NOMO-1 treated with dmso at 0.1 percent for 144 hours (cell line): ENCODE results near the gene RNF13.
A peak's percentile ranks its signal among the peaks of the same experiment; 100 is the strongest.
"Not testable (repeated sequence)": the region's sequence is repeated elsewhere in the genome, so short reads cannot be mapped to it uniquely, and the experiment has no call there.

ENCODE experiments used
- DNase-seq: peaks from one replicate; lab custom pipeline; 2025; ENCODE audit not compliant: unreplicated experiment; lab: John Stamatoyannopoulos, UW

The RNF13 gene

DNA sequence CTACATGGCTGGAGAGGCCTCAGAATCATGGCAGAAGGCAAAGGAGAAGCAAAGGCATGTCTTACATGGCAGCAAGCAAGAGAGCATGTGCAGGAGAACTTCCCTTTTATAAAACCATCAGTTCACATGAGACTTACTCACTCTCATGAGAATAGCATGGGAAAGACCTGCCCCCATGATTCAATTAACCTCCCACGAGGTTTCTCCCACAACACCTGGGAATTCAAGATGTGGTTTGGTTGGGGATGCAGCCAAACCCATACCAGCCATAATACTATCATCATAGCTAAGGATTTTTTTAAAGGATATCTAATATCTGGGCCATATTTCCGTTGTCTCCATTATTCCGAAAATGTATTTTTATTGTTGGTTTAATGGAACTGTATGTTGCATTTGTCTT is 26.5 kb downstream of the RNF13 start:
- DNase-seq = not testable (repeated sequence)

DNA sequence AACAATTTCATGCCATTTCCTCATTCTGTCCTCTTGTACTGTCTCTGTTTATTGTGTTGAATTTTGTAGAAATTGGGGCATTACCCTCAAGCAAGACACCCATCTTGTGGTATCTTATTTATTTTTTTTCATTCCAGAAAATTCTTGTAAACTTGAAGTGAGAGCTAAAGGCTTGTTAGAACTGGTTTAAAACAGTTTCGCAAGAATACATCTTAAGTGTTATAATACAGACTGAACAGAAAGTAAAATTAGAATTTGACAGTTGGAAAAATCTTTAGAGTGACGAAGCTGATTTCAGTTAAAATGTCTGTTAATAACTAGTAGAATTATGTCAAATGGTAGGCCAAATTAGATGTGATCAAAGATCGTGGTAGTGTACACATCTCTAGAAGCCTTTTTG is 26.9 kb downstream of the RNF13 start:
- DNase-seq = no peak

DNA sequence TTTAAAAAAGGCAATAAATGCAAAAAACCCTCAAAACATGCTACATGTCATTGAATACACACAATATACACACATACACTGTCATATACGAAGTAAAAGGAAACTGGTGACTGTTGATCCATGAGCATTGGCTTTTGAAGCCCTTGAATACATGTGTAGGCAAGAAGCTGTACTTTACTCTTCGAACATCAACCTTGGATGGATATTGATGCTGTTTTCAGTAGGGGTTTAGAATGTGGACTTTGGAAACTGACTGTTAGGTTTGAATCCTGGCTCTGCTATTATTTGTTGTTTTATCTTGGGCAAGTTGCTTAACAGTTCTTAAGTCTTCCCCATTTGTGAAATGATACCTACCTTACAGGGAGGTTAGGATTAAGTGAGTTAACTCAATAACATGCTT is 30.5 kb downstream of the RNF13 start:
- no peak for DNase-seq

DNA sequence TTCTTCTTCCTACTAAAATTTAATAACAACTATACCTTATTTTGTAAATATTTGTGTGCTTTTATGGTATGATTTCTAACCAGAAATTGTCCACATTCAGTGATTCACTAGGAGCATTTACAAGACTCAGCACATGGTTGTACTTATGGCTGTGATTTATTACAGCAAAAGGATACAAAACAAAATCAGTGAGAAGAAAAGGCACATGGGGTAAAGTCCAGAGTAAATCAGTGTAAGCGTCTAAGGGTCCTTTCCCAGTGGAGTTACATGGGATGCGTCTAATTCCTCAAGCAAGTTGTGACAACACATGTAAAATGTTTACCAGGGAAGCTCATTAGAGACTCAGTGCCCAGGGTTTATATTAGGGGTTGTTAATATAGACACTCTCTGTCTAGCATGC is 31.1 kb downstream of the RNF13 start:
- DNase-seq = no peak

DNA sequence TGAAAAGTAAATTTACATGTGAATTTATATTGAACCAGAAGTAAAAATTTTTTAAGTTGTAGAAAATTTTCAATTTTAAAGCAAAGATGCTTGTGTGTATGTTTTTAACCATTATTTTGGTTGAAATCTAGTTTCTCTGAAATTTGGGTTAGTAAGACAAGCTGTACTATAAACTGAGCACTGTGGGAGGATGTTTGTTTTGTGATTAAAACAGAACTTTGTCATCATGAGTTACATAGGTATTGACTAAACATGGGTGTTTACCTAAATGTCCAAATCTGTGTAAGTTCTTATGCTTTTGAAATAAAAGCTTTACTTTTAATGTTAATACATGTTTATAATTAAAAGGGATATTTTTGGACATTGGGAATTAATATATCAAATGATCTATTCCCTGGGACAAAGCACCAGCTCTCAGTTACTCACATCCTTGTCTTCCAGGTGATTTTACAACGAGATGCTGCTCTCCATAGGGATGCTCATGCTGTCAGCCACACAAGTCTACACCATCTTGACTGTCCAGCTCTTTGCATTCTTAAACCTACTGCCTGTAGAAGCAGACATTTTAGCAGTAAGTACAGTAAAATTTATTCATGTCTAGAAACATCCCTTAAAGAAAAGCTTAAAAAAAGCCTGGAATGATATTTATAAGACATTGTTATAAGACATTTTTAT is 32.7 kb downstream of the RNF13 start:
- DNase-seq = no peak

DNA sequence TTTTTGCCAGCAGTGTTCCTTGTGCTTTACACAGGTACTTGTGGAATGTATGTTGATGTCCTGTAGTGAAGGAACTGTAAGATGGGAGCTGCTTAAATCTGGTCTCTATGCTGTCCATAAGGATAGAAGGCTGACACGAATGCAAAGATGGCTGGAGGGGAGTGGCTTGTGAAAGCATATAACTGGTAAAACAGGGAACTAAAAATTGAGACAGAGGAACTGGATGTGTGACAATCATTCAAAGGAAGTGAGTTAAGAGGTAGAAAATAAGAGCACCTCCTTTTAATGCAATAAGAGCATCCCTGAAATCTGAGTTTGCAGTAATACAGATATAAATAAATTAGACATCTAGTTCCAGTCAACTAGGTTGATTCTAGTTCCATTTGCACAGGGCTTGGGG is 35.2 kb downstream of the RNF13 start:
- peak; percentile 35 for DNase-seq

DNA sequence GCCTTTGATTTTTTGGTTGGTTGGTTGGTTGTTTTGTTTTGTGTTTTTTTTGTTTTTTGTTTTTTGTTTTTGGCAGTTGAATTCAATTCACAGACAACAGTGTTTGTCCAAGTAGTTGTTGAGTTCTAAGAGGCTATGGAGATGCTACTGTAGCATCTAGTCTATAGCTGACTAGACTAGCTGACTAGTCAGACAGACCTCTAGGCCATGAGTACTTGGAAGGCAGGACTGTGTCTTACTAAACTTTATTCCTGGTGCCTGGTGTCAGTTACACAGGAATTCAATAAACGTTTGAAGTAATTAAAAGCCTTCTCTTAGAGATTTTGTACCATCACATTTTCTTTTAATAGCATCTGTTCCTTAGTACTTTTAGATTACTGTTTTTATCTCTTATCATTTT is 35.7 kb downstream of the RNF13 start:
- no peak for DNase-seq

DNA sequence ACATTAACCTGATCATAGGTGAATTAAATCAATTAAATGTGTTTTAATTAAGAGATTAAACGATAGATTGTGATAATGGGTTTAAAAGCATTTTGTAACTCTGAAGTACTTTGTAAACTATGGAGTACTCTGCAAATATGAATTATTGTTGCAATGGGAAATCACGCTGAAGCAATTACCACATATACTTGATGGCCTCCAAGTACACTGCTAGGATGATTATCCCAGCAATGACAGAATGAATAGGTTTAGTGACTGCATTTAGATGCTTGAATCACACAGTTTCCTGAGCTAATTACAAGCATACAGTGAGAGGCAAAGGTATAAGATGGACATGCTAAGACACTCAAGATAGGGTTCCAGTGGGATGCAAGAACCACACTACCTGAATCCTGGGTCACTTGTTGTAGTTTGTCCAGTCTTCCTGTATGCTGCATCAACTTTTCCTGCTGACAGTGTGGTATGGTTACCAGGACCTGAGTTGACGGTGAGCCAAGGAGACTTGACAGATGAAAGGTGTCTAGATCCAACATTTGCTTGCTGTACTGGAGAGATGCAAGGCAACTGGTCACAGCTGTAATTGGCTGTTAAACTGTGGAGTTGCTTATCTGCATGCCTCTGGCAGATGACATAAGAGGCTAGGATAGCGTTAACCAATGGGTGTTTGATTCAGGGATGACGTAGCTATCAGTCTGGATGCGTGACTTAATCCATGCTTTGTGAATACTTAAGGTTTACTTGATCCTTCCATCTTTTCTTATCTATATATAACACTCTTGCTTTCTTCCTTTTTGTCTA is 38.0 kb downstream of the RNF13 start:
- no peak for DNase-seq

DNA sequence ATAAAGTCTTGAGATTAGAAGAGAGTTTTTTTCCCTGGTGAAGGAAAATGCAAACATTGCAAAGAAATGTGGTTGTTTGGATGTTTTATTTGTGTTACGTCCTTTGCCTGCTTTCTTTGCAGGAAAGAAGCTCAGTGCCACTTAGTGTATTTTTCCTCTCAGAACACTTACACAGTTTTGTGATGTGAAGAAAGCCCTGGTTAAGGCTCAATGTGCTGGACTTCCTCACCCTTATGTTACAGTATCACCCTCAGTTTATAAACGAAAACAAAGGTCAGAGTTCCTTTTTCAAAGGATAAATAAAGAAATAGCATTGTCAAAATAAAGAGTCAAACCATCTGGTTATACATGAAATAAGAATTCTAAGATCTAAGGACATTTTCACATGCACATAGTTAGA is 45.9 kb downstream of the RNF13 start:
- no peak for DNase-seq

DNA sequence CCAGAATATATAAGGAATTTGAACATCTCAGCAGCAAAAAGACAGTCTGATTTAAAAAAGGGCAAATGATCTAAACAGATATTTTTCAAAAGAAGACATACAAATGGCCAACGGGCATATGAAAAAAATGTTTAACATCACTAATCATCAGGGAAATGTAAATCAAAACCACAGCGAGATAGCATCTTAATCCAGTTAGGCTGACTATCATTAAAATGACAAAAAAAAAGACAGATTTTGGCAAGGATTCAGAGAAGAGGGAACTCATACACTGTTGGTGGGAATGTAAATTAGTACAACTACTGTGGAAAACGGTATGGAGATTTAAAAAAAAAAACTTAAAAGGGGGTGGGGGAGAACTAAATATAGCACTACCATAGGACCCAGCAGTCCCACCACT is 47.9 kb downstream of the RNF13 start:
- no peak for DNase-seq

DNA sequence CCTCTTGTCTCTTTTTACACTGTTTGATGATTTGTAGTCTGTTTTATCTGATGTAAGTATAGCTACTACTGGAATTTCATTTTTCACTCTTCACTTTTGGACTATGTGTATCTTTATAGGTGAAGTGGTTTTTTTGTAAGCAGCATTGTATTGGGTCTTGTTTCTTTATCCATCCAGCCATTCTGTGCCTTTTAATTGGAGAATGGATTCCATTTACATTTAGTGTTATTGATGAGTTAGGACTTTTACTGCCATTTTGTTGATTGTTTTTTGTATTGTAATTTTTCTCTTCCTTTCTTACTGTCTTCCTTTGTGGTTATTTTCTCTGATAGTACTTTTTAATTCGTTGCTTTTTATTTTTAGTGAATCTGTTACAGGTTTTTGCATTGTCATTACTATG is 54.5 kb downstream of the RNF13 start:
- DNase-seq = no peak

DNA sequence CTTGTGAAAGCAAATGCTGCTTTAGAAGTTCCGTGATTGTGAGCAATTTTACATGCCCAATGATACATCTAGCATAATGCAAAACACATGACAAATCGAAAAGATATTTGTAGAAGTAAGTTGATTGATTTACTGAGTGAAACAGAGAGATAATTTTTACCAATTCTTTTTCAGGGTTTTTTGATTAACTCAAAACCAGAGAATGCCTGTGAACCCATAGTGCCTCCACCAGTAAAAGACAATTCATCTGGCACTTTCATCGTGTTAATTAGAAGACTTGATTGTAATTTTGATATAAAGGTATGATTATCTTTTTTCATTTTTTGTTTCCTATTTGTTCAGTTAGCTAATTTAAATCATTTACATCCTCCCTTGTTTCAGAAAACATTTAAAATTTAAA is 58.8 kb downstream of the RNF13 start:
- DNase-seq = no peak

DNA sequence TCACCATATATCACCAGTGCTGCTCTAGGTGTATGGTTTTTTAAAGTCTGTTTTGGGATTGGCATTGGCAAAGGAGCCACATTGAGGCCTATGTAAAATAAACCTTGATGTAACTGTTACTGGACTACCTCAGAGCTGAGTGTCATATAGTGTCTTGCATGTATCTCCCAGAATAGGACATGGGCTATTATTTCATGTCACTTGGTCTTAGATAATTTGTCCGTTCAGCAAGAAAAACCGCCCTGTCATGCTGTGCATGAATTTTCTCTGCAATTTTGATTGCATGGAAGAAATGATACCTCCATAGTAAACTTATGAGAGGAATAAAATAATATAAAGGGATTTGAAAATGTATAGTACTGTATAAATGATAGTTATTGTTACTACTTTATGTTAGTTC is 59.6 kb downstream of the RNF13 start:
- no peak for DNase-seq

DNA sequence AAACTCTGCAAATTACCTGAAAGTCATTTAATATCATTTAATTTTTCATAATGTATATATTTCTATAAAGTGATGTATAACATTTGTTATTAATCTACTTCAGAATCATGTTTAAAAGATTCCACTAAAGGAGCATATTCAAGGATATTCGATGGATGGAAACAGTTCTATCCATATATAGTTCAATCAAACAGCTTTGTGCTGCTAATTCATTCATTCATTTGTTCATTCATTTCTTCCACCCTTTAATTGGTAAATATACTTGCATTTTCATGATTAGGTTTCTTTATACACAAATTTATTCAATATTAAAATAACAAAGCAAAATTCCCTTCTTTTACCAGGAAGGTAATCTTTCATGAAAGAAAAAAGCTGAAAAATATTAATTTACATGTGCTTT is 64.7 kb downstream of the RNF13 start:
- no peak for DNase-seq

DNA sequence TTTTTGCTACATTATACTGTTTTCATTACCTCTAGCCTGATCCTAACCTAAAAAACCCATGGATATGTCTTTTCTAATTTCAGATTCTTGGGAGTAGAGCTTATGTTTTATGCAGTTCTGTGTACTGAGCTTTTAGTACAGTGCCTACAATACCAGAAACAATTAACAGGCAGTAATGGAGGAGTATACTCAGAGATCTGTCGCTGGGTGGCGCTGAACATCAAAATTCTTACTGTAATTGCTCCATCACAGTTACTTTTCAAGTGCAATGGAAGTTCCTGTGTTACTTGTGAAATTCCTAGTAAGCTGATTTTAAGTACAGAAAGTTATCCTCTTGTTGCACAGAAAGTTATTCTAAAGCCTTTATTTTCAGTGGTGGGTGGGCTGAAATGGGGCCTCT is 66.9 kb downstream of the RNF13 start:
- DNase-seq = peak; percentile 13

DNA sequence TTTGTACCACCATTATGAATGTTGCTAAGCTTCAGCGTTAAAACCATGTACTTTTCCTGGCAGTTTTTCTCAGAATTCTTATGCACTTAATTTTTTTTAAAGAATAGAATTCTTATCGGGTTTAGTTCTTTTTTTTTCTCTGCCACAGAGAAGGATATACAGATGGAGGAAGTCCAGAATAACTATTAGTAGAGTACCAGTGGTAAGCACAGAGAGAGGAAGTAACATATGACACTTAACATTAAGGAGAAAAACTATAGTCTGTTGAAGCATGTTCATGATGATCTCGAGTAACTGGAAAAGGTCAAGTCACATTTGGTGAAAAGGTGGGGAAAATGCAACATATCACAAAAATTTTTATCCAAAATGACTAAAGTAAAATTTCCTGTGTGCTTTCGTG is 68.9 kb downstream of the RNF13 start:
- DNase-seq = peak; percentile 5

DNA sequence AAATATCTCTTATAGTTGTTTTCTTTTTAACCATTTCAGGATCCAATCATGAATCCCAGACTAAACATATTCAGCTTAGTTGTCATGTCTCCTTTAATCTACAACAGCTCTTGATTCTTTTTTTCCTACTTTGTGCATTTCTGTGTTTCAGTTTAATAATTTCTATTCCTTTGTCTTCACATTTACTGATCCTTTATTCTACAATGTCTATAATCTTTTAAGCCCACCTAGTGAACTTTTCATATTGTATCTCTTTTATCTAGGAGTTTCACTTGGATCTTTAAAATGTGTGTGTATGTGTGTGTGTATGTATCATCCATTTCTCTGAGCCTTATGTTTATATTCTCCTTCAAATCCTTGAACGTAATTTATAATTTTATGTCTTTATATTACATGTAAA is 70.1 kb downstream of the RNF13 start:
- DNase-seq = no peak

DNA sequence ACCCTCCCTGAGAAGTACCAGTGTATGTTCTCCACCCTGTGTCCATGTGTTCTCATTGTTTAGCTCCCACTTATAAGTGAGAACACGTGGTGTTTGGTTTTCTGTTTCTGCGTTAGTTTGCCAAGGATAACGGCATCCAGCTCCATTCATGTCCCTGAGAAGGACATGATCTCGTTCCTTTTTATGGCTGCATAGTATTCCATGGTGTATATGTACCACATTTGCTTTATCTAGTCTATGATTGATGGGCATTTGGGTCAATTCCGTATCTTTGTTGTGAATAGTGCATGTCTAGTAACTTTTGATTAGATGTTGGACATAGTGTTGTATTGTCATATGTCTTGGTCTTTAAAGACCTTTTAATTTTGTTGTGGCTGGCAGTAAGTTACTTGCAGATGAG is 70.8 kb downstream of the RNF13 start:
- not testable (repeated sequence) for DNase-seq

DNA sequence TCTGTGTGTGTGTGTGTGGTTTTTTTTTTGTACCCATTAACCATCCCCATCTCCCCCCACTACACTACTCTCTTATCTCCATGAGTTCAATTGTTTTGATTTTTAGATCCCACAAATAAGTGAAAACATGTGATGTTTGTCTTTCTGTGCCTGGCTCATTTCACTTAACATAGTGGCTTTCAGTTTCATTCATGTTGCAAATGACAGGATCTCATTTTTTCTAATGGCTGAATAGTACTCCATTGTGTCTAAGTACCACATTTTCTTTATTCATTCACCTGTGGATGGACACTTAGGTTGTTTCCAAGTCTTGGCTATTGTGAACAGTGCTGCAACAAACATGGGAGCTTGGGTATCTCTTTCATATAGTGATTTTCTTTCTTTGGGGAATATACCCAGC is 71.8 kb downstream of the RNF13 start:
- DNase-seq = not testable (repeated sequence)

DNA sequence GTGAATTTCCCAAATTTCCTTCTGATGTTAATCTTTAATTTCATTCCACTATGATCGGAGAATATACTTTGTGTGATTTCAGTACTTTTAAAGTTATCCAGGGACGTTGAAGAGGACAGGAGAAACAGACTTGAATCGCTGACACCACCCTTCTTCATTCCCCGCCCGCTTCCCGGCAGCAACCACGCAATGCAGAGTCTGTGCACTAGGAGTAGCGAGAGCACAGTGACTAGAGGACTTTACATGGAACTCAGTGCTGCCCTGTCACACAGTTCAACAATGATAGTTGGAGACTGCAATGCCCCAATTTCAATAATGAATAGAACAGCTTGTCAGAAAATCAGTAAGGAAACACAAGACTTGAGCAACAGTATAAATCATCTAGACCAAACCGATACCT is 73.9 kb downstream of the RNF13 start:
- no peak for DNase-seq

DNA sequence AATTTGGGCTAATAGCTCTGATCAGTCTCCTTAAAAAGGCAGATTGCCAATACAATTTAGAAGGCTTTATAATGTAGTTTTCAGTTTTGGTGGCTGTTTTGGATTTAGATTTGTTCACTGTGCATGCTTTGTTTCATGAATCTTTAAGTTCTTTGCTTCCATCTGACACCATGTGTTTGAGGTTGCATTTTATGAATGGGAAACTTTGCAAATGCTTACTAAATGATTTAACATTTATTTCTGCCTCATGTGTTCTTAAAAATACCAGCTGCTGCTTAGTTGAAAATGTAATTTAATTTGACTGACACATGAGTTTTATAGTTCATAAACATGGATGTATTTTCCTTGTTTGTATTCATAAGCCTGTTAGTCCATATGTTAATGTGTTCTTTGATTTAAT is 78.6 kb downstream of the RNF13 start:
- DNase-seq = no peak

DNA sequence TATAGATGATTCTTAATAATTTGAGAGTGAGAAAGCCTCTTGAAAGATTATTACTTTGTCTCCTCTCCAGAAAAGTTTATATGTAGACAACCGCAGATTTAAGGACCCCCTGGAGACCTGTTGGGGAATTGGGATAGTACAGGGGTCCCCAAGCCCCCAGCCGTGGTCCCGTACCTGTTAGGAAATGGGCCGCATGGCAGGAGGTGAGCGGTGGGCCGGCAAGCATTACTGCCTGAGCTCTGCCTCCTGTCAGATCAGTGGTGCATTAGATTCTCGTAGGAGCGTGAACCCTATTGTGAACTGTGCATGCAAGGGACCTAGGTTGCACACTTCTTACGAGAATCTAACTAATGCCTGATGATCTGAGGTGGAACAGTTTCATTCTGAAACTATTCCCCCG is 79.4 kb downstream of the RNF13 start:
- DNase-seq = no peak

DNA sequence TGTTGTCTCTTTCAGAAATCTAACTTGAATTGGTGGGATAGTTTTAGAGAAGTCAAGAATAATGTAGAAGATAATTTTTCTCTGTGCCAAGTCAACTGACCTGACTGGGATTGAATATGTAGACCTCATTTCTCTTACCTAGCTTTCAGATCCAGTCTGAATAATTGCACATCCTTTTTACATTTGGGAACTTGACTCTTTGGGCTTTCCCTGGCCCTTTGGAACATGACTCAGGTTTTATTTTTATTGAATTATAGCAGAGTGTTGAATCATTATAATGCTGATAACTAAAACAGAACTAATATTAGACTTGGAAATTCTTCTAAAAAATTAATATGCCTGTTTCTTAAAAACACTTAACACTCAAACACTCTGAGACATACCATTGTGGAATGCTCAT is 81.2 kb downstream of the RNF13 start:
- DNase-seq = no peak
